Trophoblast cell (in vitro differentiated cells and primary cell): ENCODE measurements around the gene COPS6.

ENCODE experiments used
- DNase-seq, 2 donors: peaks; one replicate each; pipeline ENCODE4 v3.0.0-alpha.2; 2016
- H2AFZ ChIP-seq: 2 replicates; pipeline ENCODE4 v1.6.1; 2013; ENCODE audit warnings: low read length, moderate library complexity, mild to moderate bottlenecking; ENCODE audit not compliant: insufficient read depth, poor library complexity
- H2AK5ac ChIP-seq: 2 replicates; pipeline ENCODE4 v1.6.1; 2013; ENCODE audit warnings: mild to moderate bottlenecking, low read length
- H2BK120ac ChIP-seq: 2 replicates; pipeline ENCODE4 v1.6.1; 2013; ENCODE audit warnings: low read length, mild to moderate bottlenecking, moderate library complexity; ENCODE audit not compliant: insufficient read depth, poor library complexity
- H2BK12ac ChIP-seq: 2 replicates; pipeline ENCODE4 v1.6.1; 2013; ENCODE audit warnings: mild to moderate bottlenecking, low read length, moderate library complexity
- H2BK5ac ChIP-seq: 2 replicates; pipeline ENCODE4 v1.6.1; 2013; ENCODE audit warnings: low read length, low read depth, moderate library complexity, mild to moderate bottlenecking; ENCODE audit not compliant: poor library complexity
- H3K14ac ChIP-seq: 2 replicates; pipeline ENCODE4 v1.6.1; 2013; ENCODE audit warnings: mild to moderate bottlenecking, low read length
- H3K18ac ChIP-seq: 2 replicates; pipeline ENCODE4 v1.6.1; 2013; ENCODE audit warnings: mild to moderate bottlenecking, low read length
- H3K23ac ChIP-seq: 2 replicates; pipeline ENCODE4 v1.6.1; 2013; ENCODE audit warnings: low read length
- H3K27ac ChIP-seq: 2 replicates; pipeline ENCODE4 v1.5.1; 2013; ENCODE audit warnings: low read depth, mild to moderate bottlenecking, inconsistent platforms, low read length, moderate library complexity
- H3K27me3 ChIP-seq: 2 replicates; pipeline ENCODE4 v1.6.1; 2013; ENCODE audit warnings: inconsistent platforms, mild to moderate bottlenecking, low read length, moderate library complexity; ENCODE audit not compliant: insufficient read depth
- H3K36me3 ChIP-seq, 2 experiments: 1 replicate in 1 of 2; 2 replicates in 1 of 2; pipeline ENCODE4 v1.6.1; 2013; ENCODE audit warnings: low read length in 2 of 2, mild to moderate bottlenecking in 2 of 2, moderate library complexity in 1 of 2; ENCODE audit not compliant: insufficient read depth in 2 of 2, control insufficient read depth in 1 of 2
- H3K4ac ChIP-seq: 2 replicates; pipeline ENCODE4 v1.6.1; 2013; ENCODE audit warnings: low read depth, mild to moderate bottlenecking, low read length, moderate library complexity
- H3K4me1 ChIP-seq, 2 experiments: 1 replicate in 1 of 2; 2 replicates in 1 of 2; pipeline ENCODE4 v1.6.1; 2013; ENCODE audit warnings: low read length in 2 of 2, mild to moderate bottlenecking in 2 of 2, moderate library complexity in 1 of 2; ENCODE audit not compliant: insufficient read depth in 2 of 2, control insufficient read depth in 1 of 2
- H3K4me2 ChIP-seq: 2 replicates; pipeline ENCODE4 v1.6.1; 2013; ENCODE audit warnings: inconsistent platforms, mild to moderate bottlenecking, low read length, moderate library complexity
- H3K4me3 ChIP-seq: 2 replicates; pipeline ENCODE4 v1.5.1; 2013; ENCODE audit warnings: mild to moderate bottlenecking, low read depth, low read length, inconsistent platforms
- H3K79me1 ChIP-seq: one replicate; pipeline ENCODE4 v1.6.1; 2013; ENCODE audit warnings: low read length
- H3K79me2 ChIP-seq: 2 replicates; pipeline ENCODE4 v1.6.1; 2013; ENCODE audit warnings: low read length, mild to moderate bottlenecking; ENCODE audit not compliant: control insufficient read depth, insufficient read depth, poor library complexity
- H3K9ac ChIP-seq: 2 replicates; pipeline ENCODE4 v1.6.1; 2013; ENCODE audit warnings: mild to moderate bottlenecking, low read length
- H3K9me3 ChIP-seq: 2 replicates; pipeline ENCODE4 v1.6.1; 2013; ENCODE audit warnings: low read depth, mild to moderate bottlenecking, control low read depth, inconsistent platforms, low read length; ENCODE audit not compliant: insufficient read depth
- H4K12ac ChIP-seq: 2 replicates; pipeline ENCODE4 v1.6.1; 2013; ENCODE audit warnings: low read depth, mild to moderate bottlenecking, low read length, moderate library complexity
- H4K8ac ChIP-seq: 2 replicates; pipeline ENCODE4 v1.6.1; 2013; ENCODE audit warnings: low read depth, mild to moderate bottlenecking, low read length, moderate library complexity
- H4K91ac ChIP-seq: one replicate; pipeline ENCODE4 v1.6.1; 2013; ENCODE audit warnings: low read depth, mild to moderate bottlenecking, low read length, moderate library complexity
- WGBS: extraction: QIAGEN DNeasy Blood & Tissue Kit; methylation state at CpG from one replicate; pipeline ENCODE4 v1.1.7; 2013; ENCODE audit warnings: missing lambda C conversion rate; ENCODE audit not compliant: insufficient read length, insufficient coverage; ENCODE audit errors: extremely low coverage; 5-methylcytosine and 5-hydroxymethylcytosine counted together

Gene COPS6

DNA sequence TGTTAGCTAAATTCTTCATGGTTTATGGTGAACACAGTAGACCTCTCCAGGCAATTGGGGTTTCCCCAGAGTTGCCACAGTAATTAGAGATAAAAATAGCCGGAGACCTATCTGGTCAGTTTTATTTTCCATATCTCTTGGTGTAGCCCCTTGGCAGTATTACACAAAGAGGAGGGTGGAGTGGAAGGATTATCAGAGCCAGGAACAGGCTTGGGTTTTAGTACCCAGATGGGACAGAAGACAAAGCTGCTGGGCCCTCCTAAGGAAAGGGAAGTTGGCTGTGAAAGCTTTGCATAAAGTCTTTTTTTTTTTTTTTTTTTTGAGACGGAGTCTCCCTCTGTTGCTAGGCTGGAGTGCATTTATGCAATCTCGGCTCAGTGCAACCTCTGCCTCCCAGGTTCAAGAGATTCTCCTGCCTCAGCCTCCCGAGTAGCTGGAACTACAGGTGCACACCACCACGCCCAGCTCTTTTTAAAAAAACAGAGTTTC, 29.5 kb upstream of the COPS6 start:
- no peak overlapping the region for H3K23ac ChIP-seq
- H3K9ac ChIP-seq: no peak overlapping the region
- no peak overlapping the region for H3K14ac ChIP-seq
- no peak overlapping the region for H2BK5ac ChIP-seq
- peaks cover 42 to 53% of the 10 kb centered on the region in 2 experiments for H3K36me3 ChIP-seq
- no peak overlapping the region for H3K4me3 ChIP-seq
- no peak overlapping the region for H2BK120ac ChIP-seq
- H4K91ac ChIP-seq: no peak overlapping the region
- no peak overlapping the region for H2BK12ac ChIP-seq
- H3K27ac ChIP-seq: no peak overlapping the region
- H2AK5ac ChIP-seq: no peak overlapping the region
- H3K4ac ChIP-seq: no peak overlapping the region
- H3K4me2 ChIP-seq: no peak overlapping the region
- no peak overlapping the region for H3K18ac ChIP-seq
- H3K9me3 ChIP-seq: no peaks in the 10 kb centered on the region
- WGBS: no CpG with 5 or more reads among the region's 5 CpGs
- H3K27me3 ChIP-seq: no peaks in the 10 kb centered on the region
- H4K12ac ChIP-seq: no peak overlapping the region
- H2AFZ ChIP-seq: no peak overlapping the region
- no peak overlapping the region for H4K8ac ChIP-seq
- no peak for DNase-seq
- H3K4me1 ChIP-seq: no peaks in the 10 kb centered on the region
- no peaks in the 10 kb centered on the region for H3K79me2 ChIP-seq
- no peaks in the 10 kb centered on the region for H3K79me1 ChIP-seq

DNA sequence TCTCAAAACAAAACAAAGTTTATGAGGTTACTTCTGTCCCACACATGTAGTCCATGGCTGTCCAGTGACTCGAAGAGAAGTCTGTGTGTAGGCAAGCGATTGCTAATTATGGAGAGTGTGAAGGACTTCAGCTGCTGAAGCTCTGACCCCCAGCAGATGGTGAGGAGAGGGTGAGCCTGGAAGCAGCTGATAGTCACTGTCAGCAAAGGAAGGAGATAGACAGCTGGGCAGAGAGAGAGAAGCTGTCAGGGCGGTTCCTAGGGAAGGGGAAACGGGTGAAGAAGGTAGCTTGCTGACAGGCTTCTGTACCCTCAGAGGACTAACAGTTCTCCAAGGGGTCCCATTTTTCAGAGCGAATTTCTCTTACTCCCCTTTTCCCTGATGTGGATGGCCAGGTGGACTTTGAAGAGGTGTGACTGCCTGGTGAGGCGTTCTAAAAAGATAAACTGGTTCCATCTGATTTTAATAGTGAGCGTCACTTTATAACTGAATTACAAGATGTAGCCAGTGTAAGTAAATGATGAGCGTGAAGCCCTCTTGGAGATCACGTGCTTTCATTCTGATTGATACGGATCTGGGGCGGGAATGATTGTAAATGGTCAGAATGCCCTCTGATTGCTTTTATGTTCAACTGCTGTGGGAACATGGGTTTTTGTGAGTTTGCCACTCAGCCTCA, 27.1 kb upstream of the COPS6 start:
- no peak overlapping the region for H3K9ac ChIP-seq
- no peak overlapping the region for H3K23ac ChIP-seq
- H3K14ac ChIP-seq: no peak overlapping the region
- peak overlapping the region; percentile 12 for H4K12ac ChIP-seq
- no CpG with 5 or more reads among the region's 11 CpGs for WGBS
- no peak overlapping the region for H4K8ac ChIP-seq
- H3K9me3 ChIP-seq: no peaks in the 10 kb centered on the region
- no peak overlapping the region for H3K18ac ChIP-seq
- no peak overlapping the region for H2BK120ac ChIP-seq
- no peaks in the 10 kb centered on the region for H3K79me2 ChIP-seq
- no peak for DNase-seq
- no peak overlapping the region for H3K27ac ChIP-seq
- no peak overlapping the region for H2BK5ac ChIP-seq
- no peak overlapping the region for H3K4me2 ChIP-seq
- no peak overlapping the region for H2AFZ ChIP-seq
- peaks cover 45 to 57% of the 10 kb centered on the region in 2 experiments for H3K36me3 ChIP-seq
- no peak overlapping the region for H3K4ac ChIP-seq
- peaks cover 2 to 7% of the 10 kb centered on the region in 2 experiments for H3K4me1 ChIP-seq
- H3K4me3 ChIP-seq: no peak overlapping the region
- no peaks in the 10 kb centered on the region for H3K79me1 ChIP-seq
- H3K27me3 ChIP-seq: no peaks in the 10 kb centered on the region
- no peak overlapping the region for H4K91ac ChIP-seq
- no peak overlapping the region for H2BK12ac ChIP-seq
- no peak overlapping the region for H2AK5ac ChIP-seq

DNA sequence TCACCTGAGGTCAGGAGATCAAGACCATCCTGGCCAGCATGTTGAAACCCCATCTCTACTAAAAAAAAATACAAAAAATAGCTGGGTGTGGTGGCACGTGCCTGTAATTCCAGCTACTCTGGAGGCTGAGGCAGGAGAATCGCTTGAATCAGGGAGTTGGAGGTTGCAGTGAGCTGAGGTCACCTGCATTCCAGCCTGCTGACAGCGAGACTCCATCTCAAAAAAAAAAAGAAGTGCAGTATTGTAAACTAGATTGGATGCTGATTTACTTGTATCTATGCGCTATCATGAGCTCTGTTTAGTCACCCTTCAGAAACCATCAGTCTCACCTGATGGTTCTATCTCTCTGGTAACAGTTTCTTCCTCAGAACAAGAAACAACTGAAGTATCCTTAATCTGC, 25.4 kb upstream of the COPS6 start:
- H3K27me3 ChIP-seq: no peaks in the 10 kb centered on the region
- H2BK12ac ChIP-seq: no peak overlapping the region
- H3K9ac ChIP-seq: no peak overlapping the region
- no peak overlapping the region for H2BK120ac ChIP-seq
- peak; percentile 64 to 77 for DNase-seq
- H3K36me3 ChIP-seq: peaks cover 36 to 43% of the 10 kb centered on the region in 2 experiments
- no peak overlapping the region for H2BK5ac ChIP-seq
- no peak overlapping the region for H2AK5ac ChIP-seq
- no peaks in the 10 kb centered on the region for H3K79me1 ChIP-seq
- no peak overlapping the region for H3K4ac ChIP-seq
- no peak overlapping the region for H4K12ac ChIP-seq
- no peaks in the 10 kb centered on the region for H3K9me3 ChIP-seq
- H3K4me3 ChIP-seq: no peak overlapping the region
- no peak overlapping the region for H3K27ac ChIP-seq
- H3K14ac ChIP-seq: no peak overlapping the region
- H2AFZ ChIP-seq: no peak overlapping the region
- no peak overlapping the region for H3K4me2 ChIP-seq
- H3K18ac ChIP-seq: no peak overlapping the region
- H4K91ac ChIP-seq: no peak overlapping the region
- no peak overlapping the region for H3K23ac ChIP-seq
- WGBS: no CpG with 5 or more reads among the region's 4 CpGs
- no peaks in the 10 kb centered on the region for H3K79me2 ChIP-seq
- H3K4me1 ChIP-seq: peaks cover 2 to 7% of the 10 kb centered on the region in 2 experiments
- H4K8ac ChIP-seq: no peak overlapping the region

DNA sequence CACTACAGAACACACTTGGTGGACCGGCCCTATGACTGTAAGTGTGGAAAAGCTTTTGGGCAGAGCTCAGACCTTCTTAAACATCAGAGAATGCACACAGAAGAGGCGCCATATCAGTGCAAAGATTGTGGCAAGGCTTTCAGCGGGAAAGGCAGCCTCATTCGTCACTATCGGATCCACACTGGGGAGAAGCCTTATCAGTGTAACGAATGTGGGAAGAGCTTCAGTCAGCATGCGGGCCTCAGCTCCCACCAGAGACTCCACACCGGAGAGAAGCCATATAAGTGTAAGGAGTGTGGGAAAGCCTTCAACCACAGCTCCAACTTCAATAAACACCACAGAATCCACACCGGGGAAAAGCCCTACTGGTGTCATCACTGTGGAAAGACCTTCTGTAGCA, 24.6 kb upstream of the COPS6 start:
- no peak overlapping the region for H2AFZ ChIP-seq
- no peak overlapping the region for H3K4ac ChIP-seq
- H4K91ac ChIP-seq: no peak overlapping the region
- H4K12ac ChIP-seq: no peak overlapping the region
- H3K4me2 ChIP-seq: no peak overlapping the region
- no peak overlapping the region for H3K9ac ChIP-seq
- peaks cover 2 to 7% of the 10 kb centered on the region in 2 experiments for H3K4me1 ChIP-seq
- no peaks in the 10 kb centered on the region for H3K79me1 ChIP-seq
- H3K4me3 ChIP-seq: no peak overlapping the region
- no peaks in the 10 kb centered on the region for H3K79me2 ChIP-seq
- no peak for DNase-seq
- no peak overlapping the region for H2BK12ac ChIP-seq
- H2BK5ac ChIP-seq: no peak overlapping the region
- H3K18ac ChIP-seq: no peak overlapping the region
- H2AK5ac ChIP-seq: no peak overlapping the region
- no peak overlapping the region for H2BK120ac ChIP-seq
- no peak overlapping the region for H4K8ac ChIP-seq
- H3K9me3 ChIP-seq: no peaks in the 10 kb centered on the region
- WGBS: no CpG with 5 or more reads among the region's 9 CpGs
- no peak overlapping the region for H3K27ac ChIP-seq
- peaks cover 37 to 38% of the 10 kb centered on the region in 2 experiments for H3K36me3 ChIP-seq
- H3K14ac ChIP-seq: no peak overlapping the region
- no peak overlapping the region for H3K23ac ChIP-seq
- no peaks in the 10 kb centered on the region for H3K27me3 ChIP-seq
